Hepatocyte (in vitro differentiated cells): ENCODE results near the gene PPP1R1B. TPM values are rescaled to one million over a fixed set of nuclear protein-coding genes. Genes with fewer than 3 reads are reported as not detected.

Source experiments
- DNase-seq: peaks from one replicate; pipeline ENCODE4 v3.0.0-alpha.2; 2016; ENCODE audit warnings: low spot score
- H2AFZ ChIP-seq: fragments of 200-600 bp; sonication (generic); 2 replicates; pipeline ENCODE4 v1.6.0; 2016; ENCODE audit warnings: antibody characterized with exemption, mild to moderate bottlenecking
- H3K27ac ChIP-seq: fragments of 200-600 bp; sonication (generic); 2 replicates; pipeline ENCODE4 v1.5.1; 2016; ENCODE audit warnings: mild to moderate bottlenecking
- H3K27me3 ChIP-seq: fragments of 200-600 bp; sonication (generic); 2 replicates; pipeline ENCODE4 v1.6.1; 2016
- H3K36me3 ChIP-seq: fragments of 200-600 bp; sonication (generic); replicated peaks from 2 replicates; pipeline ENCODE4 v1.5.1; 2016; ENCODE audit warnings: low read depth; ENCODE audit not compliant: insufficient read depth
- H3K4me1 ChIP-seq: fragments of 200-600 bp; sonication (generic); 2 replicates; pipeline ENCODE4 v1.5.1; 2016; ENCODE audit warnings: mild to moderate bottlenecking, moderate library complexity; ENCODE audit not compliant: insufficient read depth
- H3K4me2 ChIP-seq: fragments of 200-600 bp; sonication (generic); 2 replicates; pipeline ENCODE4 v1.6.0; 2016
- H3K4me3 ChIP-seq: fragments of 200-600 bp; sonication (generic); 2 replicates; pipeline ENCODE4 v1.5.1; 2016; ENCODE audit warnings: mild to moderate bottlenecking
- H3K79me2 ChIP-seq: fragments of 200-600 bp; sonication (generic); 2 replicates; pipeline ENCODE4 v1.6.0; 2017; ENCODE audit warnings: mild to moderate bottlenecking
- H3K9me2 ChIP-seq: fragments of 200-600 bp; sonication (generic); replicated peaks from 2 replicates; pipeline ENCODE4 v1.6.0; 2017; ENCODE audit warnings: mild to moderate bottlenecking; ENCODE audit not compliant: insufficient read depth
- H3K9me3 ChIP-seq: fragments of 200-600 bp; sonication (generic); 2 replicates; pipeline ENCODE4 v1.5.1; 2016; ENCODE audit warnings: low read depth, mild to moderate bottlenecking
- H4K20me1 ChIP-seq: fragments of 200-600 bp; sonication (generic); 2 replicates; pipeline ENCODE4 v1.6.0; 2016; ENCODE audit warnings: mild to moderate bottlenecking; ENCODE audit not compliant: insufficient read depth, poor library complexity, severe bottlenecking
- CTCF ChIP-seq: fragments of 200-600 bp; sonication (generic); IDR thresholded peaks from 2 replicates; pipeline ENCODE4 v1.5.1; 2016; ENCODE audit warnings: antibody characterized with exemption, mild to moderate bottlenecking; ENCODE audit not compliant: poor library complexity
- EZH2 ChIP-seq: fragments of 200-600 bp; sonication (generic); IDR thresholded peaks from 2 replicates; pipeline ENCODE4 v1.6.1; 2016; ENCODE audit warnings: antibody characterized with exemption, mild to moderate bottlenecking, borderline replicate concordance
- EZH2phosphoT487 ChIP-seq: fragments of 200-600 bp; sonication (generic); IDR thresholded peaks from one replicate; pipeline ENCODE4 v1.6.1; 2018; ENCODE audit warnings: antibody characterized with exemption, mild to moderate bottlenecking, low read depth, moderate library complexity; ENCODE audit not compliant: unreplicated experiment, severe bottlenecking
- WGBS: methylation state at CpG from one replicate; pipeline ENCODE4 v1.1.6; 2016; ENCODE audit warnings: low lambda C conversion rate; ENCODE audit errors: missing lambda C conversion rate; 5-methylcytosine and 5-hydroxymethylcytosine counted together
- polyA plus RNA-seq: library from polyadenylated mRNA; unstranded; fragments of >200 nt; fragmentation: Nextera tagmentation; extraction: Ambion mirVana; gene quantifications from 2 replicates; pipeline ENCODE4 v1.2.1, GENCODE V29; 2016
- total RNA-seq: library from RNA; depleted of rRNA; stranded (reverse); fragments of >200 nt; gene quantifications from 2 replicates; pipeline ENCODE4 v1.2.3, GENCODE V29; 2014

Gene PPP1R1B
- total and polyA plus RNA-seq, 2 experiments from 2014 or later = 1.5 to 3.7 TPM

- Histone ChIP-seq H3K4me1 (no peaks in the 10 kb centered on the region), H4K20me1 (no peaks in the 10 kb centered on the region), H3K27ac (no peak overlapping the region), H3K79me2 (no peaks in the 10 kb centered on the region), H3K27me3 (peaks cover 55% of the 10 kb centered on the region), H2AFZ (no peak overlapping the region), H3K9me3 (no peaks in the 10 kb centered on the region), H3K4me3 (no peak overlapping the region), H3K4me2 (no peak overlapping the region), H3K9me2 (no peaks in the 10 kb centered on the region), H3K36me3 (no peaks in the 10 kb centered on the region)
- peak; percentile 88 for DNase-seq
- 5% methylated on average over 22 of the region's 22 CpGs for WGBS
- TF ChIP-seq EZH2phosphoT487 (no peak), CTCF (no peak), EZH2 (no peak)
These were observed 34.5 kb upstream of the PPP1R1B start for GRCh38 chr17:39591958-39592954.

GRCh38 chr17:39593371-39593770 lies 33.4 kb upstream of the PPP1R1B start:
- peaks cover 66% of the 10 kb centered on the region for H3K27me3 ChIP-seq
- no peak overlapping the region for H3K4me2 ChIP-seq
- no peaks in the 10 kb centered on the region for H3K9me2 ChIP-seq
- 73% methylated on average over 2 of the region's 2 CpGs for WGBS
- TF ChIP-seq CTCF = no peak
- TF ChIP-seq EZH2phosphoT487 = no peak
- no peak for TF ChIP-seq EZH2
- H2AFZ ChIP-seq = no peak overlapping the region
- H3K4me1 ChIP-seq = no peaks in the 10 kb centered on the region
- no peak overlapping the region for H3K27ac ChIP-seq
- H3K79me2 ChIP-seq = no peaks in the 10 kb centered on the region
- H3K9me3 ChIP-seq = no peaks in the 10 kb centered on the region
- no peak for DNase-seq
- H3K36me3 ChIP-seq = no peaks in the 10 kb centered on the region
- H3K4me3 ChIP-seq = no peak overlapping the region
- no peaks in the 10 kb centered on the region for H4K20me1 ChIP-seq

- TF ChIP-seq EZH2 (no peak), EZH2phosphoT487 (no peak), CTCF (no peak)
- H3K27me3 ChIP-seq = peaks cover 85% of the 10 kb centered on the region
- no peak overlapping the region for H2AFZ ChIP-seq
- no peak overlapping the region for H3K4me2 ChIP-seq
- H3K9me3 ChIP-seq = no peaks in the 10 kb centered on the region
- H3K36me3 ChIP-seq = no peaks in the 10 kb centered on the region
- H3K79me2 ChIP-seq = no peaks in the 10 kb centered on the region
- H3K4me3 ChIP-seq = no peak overlapping the region
- no peaks in the 10 kb centered on the region for H3K9me2 ChIP-seq
- no peaks in the 10 kb centered on the region for H3K4me1 ChIP-seq
- DNase-seq = no peak
- H4K20me1 ChIP-seq = no peaks in the 10 kb centered on the region
- 8% methylated on average over 4 of the region's 4 CpGs for WGBS
- H3K27ac ChIP-seq = no peak overlapping the region
These were observed 31.5 kb upstream of the PPP1R1B start for GRCh38 chr17:39595294-39595693.
